Adrenal gland (tissue), 19 donors: ENCODE data around the gene CYREN. TPM values are rescaled to one million over a fixed set of nuclear protein-coding genes. Genes with fewer than 3 reads are reported as not detected.

Experiments used
- DNase-seq, 7 donors: peaks; one replicate each; pipeline ENCODE4 v3.0.0-alpha.2; 2019 to 2020
- H3K27ac ChIP-seq, 5 donors: fragments of 200-600 bp; sonication (generic) in 4 of 5; 1 replicate in 3 of 5; 2 replicates in 2 of 5; pipeline versions ENCODE4 v1.5.1 to v1.8.0; 2016 to 2020; ENCODE audit warnings: mild to moderate bottlenecking in 1 of 5
- H3K27me3 ChIP-seq: fragments of 200-600 bp; 2 replicates; pipeline ENCODE4 v1.8.0; 2021
- H3K36me3 ChIP-seq, 2 donors: fragments of 200-600 bp; replicated peaks in 1 of 2; 1 replicate in 1 of 2; 2 replicates in 1 of 2; pipeline versions ENCODE4 v1.5.1 to v1.8.0; 2018 to 2022
- H3K4me1 ChIP-seq, 2 donors: fragments of 200-600 bp; replicated peaks in 1 of 2; 1 replicate in 1 of 2; 2 replicates in 1 of 2; pipeline versions ENCODE4 v1.5.1 to v1.8.0; 2018 to 2021
- H3K4me3 ChIP-seq, 4 donors: fragments of 200-600 bp; sonication (generic) in 3 of 4; one replicate each; pipeline ENCODE4 v1.5.1; 2016 to 2018
- H3K9me3 ChIP-seq, 3 donors: fragments of 200-600 bp; sonication (generic) in 1 of 3; replicated peaks in 1 of 3; 1 replicate in 2 of 3; 2 replicates in 1 of 3; pipeline versions ENCODE4 v1.5.1 to v1.8.0; 2016 to 2021
- POLR2A ChIP-seq, 2 donors: fragments of 450-650 bp; IDR thresholded peaks; one replicate each; pipeline ENCODE4 v1.6.1; 2017; ENCODE audit warnings: antibody characterized with exemption in 2 of 2, mild to moderate bottlenecking in 2 of 2, moderate library complexity in 1 of 2
- WGBS, 4 donors: extraction: QIAGEN DNeasy Blood & Tissue Kit in 2 of 4; methylation state at CpG; one replicate each; pipeline versions ENCODE4 v1.1.5 to v1.1.7; 2013 to 2017; 5-methylcytosine and 5-hydroxymethylcytosine counted together
- intact Hi-C, 2 donors: fragments of 100-400 bp; cut with DNase I; formaldehyde crosslinking; loops; one replicate each; pipeline versions ENCODE4 v1.14.1 to v1.15.0; 2022 to 2023
- long read RNA-seq, 10 donors: library from polyadenylated mRNA in 3 of 10; unstranded in 2 of 10; stranded (forward) in 1 of 10; transcript quantifications; one replicate each; pipeline ENCODE4 v2.0.0 and lab custom pipeline, GENCODE V29; 2021 to 2026
- polyA plus RNA-seq, 3 donors: library from polyadenylated mRNA; stranded (reverse); fragments of 200-250 nt in 2 of 3; fragments of 350-450 nt in 1 of 3; fragmentation: Illumina TruSeq in 1 of 3; extraction: RNeasy Lipid Tissue Mini Kit (QIAGEN cat#74804) in 1 of 3; gene quantifications; one replicate each; pipeline ENCODE4 v1.2.3, GENCODE V29; 2013 to 2014
- total RNA-seq, 9 donors: library from RNA; depleted of rRNA in 4 of 9; stranded (reverse); fragments of >200 nt in 4 of 9; fragments of 120-200 nt in 1 of 9; fragmentation: NEBNext Ultra II Directional in 1 of 9; extraction: Animal tissue kit (Norgen Biotek cat#: 25700) in 1 of 9; gene quantifications; one replicate each; pipeline versions ENCODE4 v1.1.0 to v1.2.4, GENCODE V29; 2013 to 2023
- TF ChIP-seq, protein P1 (sequence below), 6 experiments: fragments of 450-650 bp in 4 of 6; fragments of 200-600 bp in 2 of 6; sonication (generic) in 1 of 6; IDR thresholded peaks; 1 replicate in 5 of 6; 2 replicates in 1 of 6; pipeline versions ENCODE4 v1.5.1 to v1.8.0; 2016 to 2021; ENCODE audit warnings: antibody characterized with exemption in 6 of 6, mild to moderate bottlenecking in 2 of 6, moderate library complexity in 1 of 6
- donor health status: healthy with polysubstance abuse.
- donor health status: Bipolar disorder and iron deficiency.
- donor health status: DM: yes; HTN: yes; CAD: no.
- donor health status: DM: no; HTN: no; CAD: no.
- donor health status: DM: no; HTN: no; CAD: no.
- donor health status: DM: yes; HTN: yes; CAD: no.

The CYREN gene, protein sequence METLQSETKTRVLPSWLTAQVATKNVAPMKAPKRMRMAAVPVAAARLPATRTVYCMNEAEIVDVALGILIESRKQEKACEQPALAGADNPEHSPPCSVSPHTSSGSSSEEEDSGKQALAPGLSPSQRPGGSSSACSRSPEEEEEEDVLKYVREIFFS
- total RNA-seq, result 10 to 100 TPM; 35.0 to 66.2 (median 51.6) TPM
- 10 to 100 TPM; 33.1 to 45.8 (median 42.3) TPM for polyA plus RNA-seq
- long read RNA-seq, donor 1, transcript CYREN-202 (4 exons, 1,738 nt), result major isoform, 6 of 10 reads
- long read RNA-seq, donor 1, partial matches to known transcripts, result 0 of 10 reads
- long read RNA-seq, donor 1, other reads (novel, unspliced or antisense), result 0 of 10 reads
- long read RNA-seq, donor 2, partial matches to known transcripts, result 0 of 2 reads
- long read RNA-seq, donor 2, other reads (novel, unspliced or antisense), result 0 of 2 reads
- long read RNA-seq, donor 3, transcript CYREN-202 (4 exons, 1,738 nt), result major isoform, 5 of 7 reads
- long read RNA-seq, donor 3, partial matches to known transcripts, result 0 of 7 reads
- long read RNA-seq, donor 3, other reads (novel, unspliced or antisense), result 0 of 7 reads
- long read RNA-seq, donor 4, transcript CYREN-202 (4 exons, 1,738 nt), result major isoform, 10 of 30 reads
- long read RNA-seq, donor 4, partial matches to known transcripts, result 1 of 30 reads
- long read RNA-seq, donor 4, other reads (novel, unspliced or antisense), result 15 of 30 reads
- long read RNA-seq, donor 5, transcript CYREN-210 (2 exons, 578 nt), result minor isoform, 6 of 81 reads
- long read RNA-seq, donor 5, transcript CYREN-211 (2 exons, 844 nt), result minor isoform, 12 of 81 reads
- long read RNA-seq, donor 5, transcript CYREN-202 (4 exons, 1,738 nt), result major isoform, 20 of 81 reads
- long read RNA-seq, donor 5, partial matches to known transcripts, result 3 of 81 reads
- long read RNA-seq, donor 5, other reads (novel, unspliced or antisense), result 34 of 81 reads
- long read RNA-seq, donor 6, transcript CYREN-202 (4 exons, 1,738 nt), result major isoform, 5 of 26 reads
- long read RNA-seq, donor 6, partial matches to known transcripts, result 3 of 26 reads
- long read RNA-seq, donor 6, other reads (novel, unspliced or antisense), result 15 of 26 reads
- long read RNA-seq, donor 7, partial matches to known transcripts, result 0 of 3 reads
- long read RNA-seq, donor 7, other reads (novel, unspliced or antisense), result 0 of 3 reads
- long read RNA-seq, donor 8, transcript CYREN-202 (4 exons, 1,738 nt), result major isoform, 5 of 10 reads
- long read RNA-seq, donor 8, partial matches to known transcripts, result 0 of 10 reads
- long read RNA-seq, donor 8, other reads (novel, unspliced or antisense), result 0 of 10 reads
- long read RNA-seq, donor 9, partial matches to known transcripts, result 0 of 7 reads
- long read RNA-seq, donor 9, other reads (novel, unspliced or antisense), result 0 of 7 reads
- long read RNA-seq, donor 10, partial matches to known transcripts, result 0 of 2 reads
- long read RNA-seq, donor 10, other reads (novel, unspliced or antisense), result 0 of 2 reads

DNA sequence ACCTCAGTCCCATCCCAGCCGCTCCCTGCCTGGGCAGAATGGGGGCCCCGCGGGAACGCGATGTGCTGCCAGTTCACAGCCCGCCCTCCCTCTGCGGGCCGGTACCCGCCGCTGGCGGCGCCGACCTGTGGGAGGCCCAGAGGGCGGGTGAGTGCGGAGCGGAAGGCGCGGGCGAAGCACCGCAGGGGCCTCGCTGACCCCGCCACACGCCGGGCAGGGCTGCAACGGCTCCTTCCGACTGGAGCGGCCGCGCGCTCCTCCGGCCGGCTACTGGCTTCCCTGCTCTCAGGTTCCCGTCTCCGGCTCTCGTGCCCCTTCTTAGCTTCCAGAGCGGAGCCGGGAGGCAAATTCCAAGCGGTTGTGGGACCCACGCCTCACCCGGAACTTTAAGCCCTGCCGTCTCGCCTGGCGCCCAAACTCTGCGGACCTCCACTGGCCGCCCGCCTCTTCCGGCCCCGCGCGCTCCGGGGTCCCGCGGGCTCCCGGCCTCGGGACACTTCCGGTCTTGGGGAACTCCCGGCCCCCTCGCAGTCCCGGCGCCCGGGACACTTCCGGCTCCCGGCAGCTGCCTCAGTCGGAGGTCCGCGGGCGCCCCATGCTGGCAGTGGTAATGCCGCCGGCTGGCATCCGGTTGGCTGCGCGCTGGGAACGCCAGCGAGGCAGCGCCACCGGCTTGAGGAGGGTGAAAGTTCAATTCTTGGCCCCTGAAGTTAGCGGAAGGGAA is at the start of gene CYREN:
Gene CYREN, minus strand, starts transcription at position 434 of the 724 bp plus-strand sequence. CDS start 1,785 bp downstream, outside the sequence.
- 0% methylated on average over 13 to 77 of the region's 77 CpGs for WGBS, 4 donors
- TF ChIP-seq, protein P1, sequence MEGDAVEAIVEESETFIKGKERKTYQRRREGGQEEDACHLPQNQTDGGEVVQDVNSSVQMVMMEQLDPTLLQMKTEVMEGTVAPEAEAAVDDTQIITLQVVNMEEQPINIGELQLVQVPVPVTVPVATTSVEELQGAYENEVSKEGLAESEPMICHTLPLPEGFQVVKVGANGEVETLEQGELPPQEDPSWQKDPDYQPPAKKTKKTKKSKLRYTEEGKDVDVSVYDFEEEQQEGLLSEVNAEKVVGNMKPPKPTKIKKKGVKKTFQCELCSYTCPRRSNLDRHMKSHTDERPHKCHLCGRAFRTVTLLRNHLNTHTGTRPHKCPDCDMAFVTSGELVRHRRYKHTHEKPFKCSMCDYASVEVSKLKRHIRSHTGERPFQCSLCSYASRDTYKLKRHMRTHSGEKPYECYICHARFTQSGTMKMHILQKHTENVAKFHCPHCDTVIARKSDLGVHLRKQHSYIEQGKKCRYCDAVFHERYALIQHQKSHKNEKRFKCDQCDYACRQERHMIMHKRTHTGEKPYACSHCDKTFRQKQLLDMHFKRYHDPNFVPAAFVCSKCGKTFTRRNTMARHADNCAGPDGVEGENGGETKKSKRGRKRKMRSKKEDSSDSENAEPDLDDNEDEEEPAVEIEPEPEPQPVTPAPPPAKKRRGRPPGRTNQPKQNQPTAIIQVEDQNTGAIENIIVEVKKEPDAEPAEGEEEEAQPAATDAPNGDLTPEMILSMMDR (IDR thresholded peaks at IDR 0.05), result peak; percentile 54 to 82 (median 65)
- peak; percentile 34 to 83 for TF ChIP-seq POLR2A (IDR thresholded peaks at IDR 0.05)
- DNase-seq, result peak; percentile 95 to 97 (median 96)
- Histone ChIP-seq H3K9me3 (no peaks in the 10 kb centered on the region), H3K27me3 (no peaks in the 10 kb centered on the region), H3K4me1 (peaks cover 0 to 30% of the 10 kb centered on the region in 2 donors), H3K4me3 (peak within 1 kb of the TSS; percentile 5 to 78 (median 56)), H3K27ac (peak within 1 kb of the TSS; percentile 77 to 97 (median 91)), H3K36me3 (peaks cover 0 to 31% of the 10 kb centered on the region in 2 donors)
- intact Hi-C loops, result loop anchor here in 1 of 2 donors (10.0 kb wide), 1 partner anchor 476 kb away; no protein-coding TSS in a partner anchor

DNA sequence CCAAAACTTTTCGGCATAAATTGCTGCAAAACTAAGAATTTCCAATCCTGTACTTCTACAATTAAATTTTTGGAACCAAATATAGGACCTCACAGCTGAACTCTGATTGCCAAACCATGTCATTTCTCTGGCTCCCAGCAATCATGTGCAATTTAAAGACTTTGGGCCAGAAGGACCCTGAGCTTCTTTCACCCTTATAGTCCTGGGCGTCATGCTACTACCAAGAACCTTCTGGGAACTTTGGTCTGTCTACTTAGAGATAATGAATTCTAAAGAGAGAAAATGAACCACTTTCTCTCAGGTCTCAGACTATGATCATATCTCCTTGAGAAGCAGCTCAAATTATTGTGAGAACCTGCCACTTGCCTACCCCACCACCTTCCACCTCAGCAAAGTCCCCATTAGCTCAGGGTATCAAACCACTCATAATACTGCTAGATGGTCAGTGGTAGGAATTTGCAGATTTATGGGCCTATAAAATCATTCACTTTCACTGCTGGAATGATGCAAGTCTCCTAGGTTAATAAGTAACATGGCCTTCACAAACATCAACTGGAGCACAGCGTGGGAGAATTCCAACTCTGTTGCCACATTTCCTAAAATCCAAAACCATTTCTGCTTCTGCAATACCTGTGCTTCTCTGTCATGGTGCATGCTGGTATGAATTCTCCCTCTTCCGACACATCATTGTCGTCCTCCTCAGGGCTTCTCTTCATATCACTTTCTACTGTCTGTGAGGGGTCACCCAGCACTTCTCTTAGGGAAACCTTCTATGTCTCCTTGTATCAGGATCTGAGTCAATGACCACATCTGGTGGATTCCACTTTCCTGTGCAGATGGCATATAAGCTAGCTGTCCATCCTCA is 47.4 kb upstream of the CYREN start:
- no peak for DNase-seq
- intact Hi-C loops, result no loop called here
- H3K27me3 ChIP-seq, result no peaks in the 10 kb centered on the region
- no peaks in the 10 kb centered on the region for H3K4me1 ChIP-seq
- H3K9me3 ChIP-seq, result no peaks in the 10 kb centered on the region
- no peak overlapping the region for H3K27ac ChIP-seq
- TF ChIP-seq POLR2A (IDR thresholded peaks at IDR 0.05), result no peak
- TF ChIP-seq, protein P1 (IDR thresholded peaks at IDR 0.05), result no peak
- H3K36me3 ChIP-seq, result no peaks in the 10 kb centered on the region
- H3K4me3 ChIP-seq, result no peak overlapping the region
- 91 to 96% (median 93%) methylated on average over 5 of the region's 5 CpGs for whole genome bisulfite sequencing, 4 donors

DNA sequence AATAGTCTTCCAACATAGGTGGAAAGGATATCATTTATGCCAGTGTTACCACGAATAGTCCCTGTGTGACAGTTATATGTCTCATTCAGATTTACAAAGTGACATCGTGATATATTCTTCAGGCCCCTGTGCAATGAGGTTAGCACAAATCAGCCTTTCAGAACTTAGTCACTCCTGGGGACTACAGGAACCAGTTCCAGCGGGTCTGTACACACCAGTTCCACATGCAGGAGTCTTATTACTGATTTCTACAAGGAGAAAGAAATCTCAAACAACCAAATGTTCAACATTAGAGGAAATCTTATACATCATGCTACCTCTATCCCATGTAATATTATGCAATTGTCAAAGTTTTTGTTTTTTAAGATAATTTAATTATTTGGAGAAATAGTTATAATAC is 45.2 kb upstream of the CYREN start:
- no peaks in the 10 kb centered on the region for H3K36me3 ChIP-seq
- no peaks in the 10 kb centered on the region for H3K4me1 ChIP-seq
- no peaks in the 10 kb centered on the region for H3K27me3 ChIP-seq
- no peak overlapping the region for H3K27ac ChIP-seq
- intact Hi-C loops, result no loop called here
- no peak for DNase-seq
- TF ChIP-seq, protein P1 (IDR thresholded peaks at IDR 0.05), result no peak
- TF ChIP-seq POLR2A (IDR thresholded peaks at IDR 0.05), result no peak
- WGBS, 4 donors, result 72 to 88% (median 76%) methylated on average over 3 of the region's 3 CpGs
- H3K9me3 ChIP-seq, result no peaks in the 10 kb centered on the region
- H3K4me3 ChIP-seq, result no peak overlapping the region
